Right atrium auricular region (tissue), 2 donors: ENCODE measurements around the gene NBAS. TPM values are rescaled to one million over a fixed set of nuclear protein-coding genes. Genes with fewer than 3 reads are reported as not detected.

ENCODE experiments used
- DNase-seq: peaks from one replicate; pipeline ENCODE4 v3.0.0-alpha.2; 2019; ENCODE audit warnings: low spot score
- H3K27ac ChIP-seq, 2 donors: fragments of 200-600 bp; sonication (generic); 1 replicate in 1 of 2; 2 replicates in 1 of 2; pipeline ENCODE4 v1.5.1; 2016 to 2019
- H3K27me3 ChIP-seq, 2 donors: fragments of 200-600 bp; sonication (generic); one replicate each; pipeline versions ENCODE4 v1.5.1 to v1.6.0; 2017 to 2019
- H3K36me3 ChIP-seq: fragments of 200-600 bp; sonication (generic); one replicate; pipeline ENCODE4 v1.5.1; 2016
- H3K4me1 ChIP-seq, 2 donors: fragments of 200-600 bp; sonication (generic); one replicate each; pipeline versions ENCODE4 v1.5.1 to v1.6.0; 2017 to 2019
- H3K4me3 ChIP-seq, 2 donors: fragments of 200-600 bp; sonication (generic); 1 replicate in 1 of 2; 2 replicates in 1 of 2; pipeline ENCODE4 v1.5.1; 2017 to 2019; ENCODE audit warnings: mild to moderate bottlenecking in 1 of 2, moderate library complexity in 1 of 2
- H3K9me3 ChIP-seq, 2 donors: fragments of 200-600 bp; sonication (generic); one replicate each; pipeline ENCODE4 v1.5.1; 2019
- total RNA-seq, 2 donors: library from RNA; depleted of rRNA; stranded (reverse); fragments of >200 nt; gene quantifications; one replicate each; pipeline ENCODE4 v1.1.0, GENCODE V29; 2016
- TF ChIP-seq, protein P1 (sequence below), 2 donors: fragments of 200-600 bp; sonication (generic); IDR thresholded peaks; one replicate each; pipeline ENCODE4 v1.5.1; 2019; ENCODE audit warnings: antibody characterized with exemption in 2 of 2

Gene NBAS
- total RNA-seq, 2 donors from 2014 or later = 31.1 to 39.1 TPM

DNA sequence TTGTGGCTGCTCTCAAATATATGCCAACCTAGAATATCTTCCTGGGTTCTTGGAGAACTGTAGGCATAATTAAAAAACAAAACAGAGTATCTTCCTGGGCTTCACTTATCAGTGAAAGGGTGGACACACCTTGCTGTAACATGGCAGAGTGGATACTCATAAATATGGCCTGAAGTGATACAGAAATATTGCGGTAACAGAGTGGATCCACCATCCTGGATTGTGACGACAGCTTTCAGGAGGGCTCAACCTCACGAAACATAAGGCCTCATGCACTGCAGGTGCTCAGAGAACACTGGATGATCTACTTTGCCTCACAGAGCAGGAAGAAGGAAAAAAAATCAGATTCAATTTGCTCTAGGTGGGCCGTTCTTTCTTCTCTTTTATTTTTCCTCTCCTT is 336.0 kb downstream of the NBAS start:
- DNase-seq = no peak
- H3K27me3 ChIP-seq = no peaks in the 10 kb centered on the region
- no peaks in the 10 kb centered on the region for H3K9me3 ChIP-seq
- H3K4me1 ChIP-seq = no peaks in the 10 kb centered on the region
- no peak overlapping the region for H3K4me3 ChIP-seq
- no peak overlapping the region for H3K27ac ChIP-seq
- TF ChIP-seq, protein P1, sequence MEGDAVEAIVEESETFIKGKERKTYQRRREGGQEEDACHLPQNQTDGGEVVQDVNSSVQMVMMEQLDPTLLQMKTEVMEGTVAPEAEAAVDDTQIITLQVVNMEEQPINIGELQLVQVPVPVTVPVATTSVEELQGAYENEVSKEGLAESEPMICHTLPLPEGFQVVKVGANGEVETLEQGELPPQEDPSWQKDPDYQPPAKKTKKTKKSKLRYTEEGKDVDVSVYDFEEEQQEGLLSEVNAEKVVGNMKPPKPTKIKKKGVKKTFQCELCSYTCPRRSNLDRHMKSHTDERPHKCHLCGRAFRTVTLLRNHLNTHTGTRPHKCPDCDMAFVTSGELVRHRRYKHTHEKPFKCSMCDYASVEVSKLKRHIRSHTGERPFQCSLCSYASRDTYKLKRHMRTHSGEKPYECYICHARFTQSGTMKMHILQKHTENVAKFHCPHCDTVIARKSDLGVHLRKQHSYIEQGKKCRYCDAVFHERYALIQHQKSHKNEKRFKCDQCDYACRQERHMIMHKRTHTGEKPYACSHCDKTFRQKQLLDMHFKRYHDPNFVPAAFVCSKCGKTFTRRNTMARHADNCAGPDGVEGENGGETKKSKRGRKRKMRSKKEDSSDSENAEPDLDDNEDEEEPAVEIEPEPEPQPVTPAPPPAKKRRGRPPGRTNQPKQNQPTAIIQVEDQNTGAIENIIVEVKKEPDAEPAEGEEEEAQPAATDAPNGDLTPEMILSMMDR (IDR thresholded peaks at IDR 0.05) = no peak
- no peaks in the 10 kb centered on the region for H3K36me3 ChIP-seq

DNA sequence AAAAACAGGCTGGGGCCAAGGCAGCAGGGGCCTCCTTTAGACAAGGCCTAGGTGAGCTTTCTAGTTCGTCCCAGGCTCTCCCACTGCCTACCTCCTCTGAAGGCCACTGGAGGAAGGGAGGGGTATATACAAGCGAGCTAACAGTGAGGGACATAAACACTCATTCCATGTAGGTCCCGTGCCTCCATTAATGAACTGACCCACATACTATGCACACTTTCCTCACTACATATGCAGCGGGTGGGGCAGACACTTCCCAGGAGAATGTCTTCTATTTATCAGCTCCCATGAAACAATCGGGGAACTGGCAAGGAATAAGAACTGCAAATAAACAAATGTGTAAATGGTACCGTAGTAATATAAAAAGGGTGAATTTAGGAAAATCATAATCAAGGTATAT is 336.5 kb downstream of the NBAS start:
- DNase-seq = no peak
- no peak overlapping the region for H3K27ac ChIP-seq
- H3K27me3 ChIP-seq = no peaks in the 10 kb centered on the region
- TF ChIP-seq, protein P1 (IDR thresholded peaks at IDR 0.05) = no peak
- H3K4me3 ChIP-seq = no peak overlapping the region
- H3K9me3 ChIP-seq = no peaks in the 10 kb centered on the region
- no peaks in the 10 kb centered on the region for H3K36me3 ChIP-seq
- H3K4me1 ChIP-seq = no peaks in the 10 kb centered on the region

DNA sequence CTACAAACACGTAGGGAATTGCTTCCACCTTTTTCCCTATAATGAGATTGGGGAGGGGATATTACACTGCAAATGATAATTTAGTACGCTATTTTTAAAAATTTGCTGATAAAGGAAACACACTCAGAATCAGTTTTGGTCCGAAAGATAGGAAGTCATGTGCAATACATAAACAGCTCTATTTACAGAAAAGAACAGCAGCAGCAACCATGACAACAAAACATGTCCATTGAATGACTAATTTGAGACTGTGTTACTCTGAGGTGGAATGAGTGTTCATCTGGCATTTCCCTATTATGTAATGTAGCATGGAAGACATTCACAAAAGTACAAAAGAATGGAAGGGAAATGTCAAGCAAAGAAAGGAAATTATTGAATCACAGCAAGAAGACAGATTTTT is 337.2 kb downstream of the NBAS start:
- TF ChIP-seq, protein P1 (IDR thresholded peaks at IDR 0.05) = no peak
- no peaks in the 10 kb centered on the region for H3K4me1 ChIP-seq
- H3K27me3 ChIP-seq = no peaks in the 10 kb centered on the region
- H3K9me3 ChIP-seq = no peaks in the 10 kb centered on the region
- H3K4me3 ChIP-seq = no peak overlapping the region
- H3K36me3 ChIP-seq = no peaks in the 10 kb centered on the region
- DNase-seq = no peak
- H3K27ac ChIP-seq = no peak overlapping the region

DNA sequence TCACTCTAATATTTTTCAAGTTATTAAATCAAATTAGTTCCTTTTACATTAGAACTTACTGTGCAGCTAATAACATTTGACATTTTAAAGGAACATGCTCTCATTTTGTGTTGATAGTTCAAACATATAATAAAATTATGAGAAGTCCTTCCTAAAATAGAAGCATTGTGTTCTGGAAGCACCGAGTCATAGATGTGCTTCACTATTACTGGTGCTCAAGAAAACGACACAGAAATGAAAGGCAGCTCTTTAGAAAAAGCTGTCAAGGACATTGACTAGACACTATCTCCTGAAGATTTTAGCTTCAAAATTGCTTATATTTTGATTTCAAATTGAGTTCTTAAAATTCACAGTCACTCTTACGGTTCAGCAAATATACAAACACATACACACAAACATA is 338.3 kb downstream of the NBAS start:
- DNase-seq = no peak
- H3K4me1 ChIP-seq = no peaks in the 10 kb centered on the region
- no peaks in the 10 kb centered on the region for H3K9me3 ChIP-seq
- no peak overlapping the region for H3K27ac ChIP-seq
- no peaks in the 10 kb centered on the region for H3K27me3 ChIP-seq
- TF ChIP-seq, protein P1 (IDR thresholded peaks at IDR 0.05) = no peak
- peaks cover 6% of the 10 kb centered on the region for H3K36me3 ChIP-seq
- no peak overlapping the region for H3K4me3 ChIP-seq

DNA sequence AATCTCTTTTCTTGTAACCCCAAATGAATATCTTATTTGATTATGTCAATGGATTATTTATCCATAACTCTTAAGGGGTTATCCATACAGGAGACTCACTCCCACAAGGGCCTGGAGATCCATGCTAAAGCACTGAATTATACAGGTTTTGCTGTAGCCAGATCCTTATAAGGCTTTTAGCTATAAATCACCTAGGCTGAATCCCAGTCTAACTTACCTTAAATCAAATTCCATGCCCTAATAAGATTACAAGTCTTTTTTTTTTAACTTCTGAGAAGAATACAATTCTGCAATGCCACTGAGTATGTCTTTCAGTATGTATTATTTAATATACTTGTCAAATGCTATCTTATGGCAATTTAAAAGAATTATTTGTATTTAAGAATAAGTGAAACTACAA is 340.5 kb downstream of the NBAS start:
- H3K4me1 ChIP-seq = no peaks in the 10 kb centered on the region
- H3K4me3 ChIP-seq = no peak overlapping the region
- no peaks in the 10 kb centered on the region for H3K27me3 ChIP-seq
- H3K9me3 ChIP-seq = no peaks in the 10 kb centered on the region
- DNase-seq = no peak
- TF ChIP-seq, protein P1 (IDR thresholded peaks at IDR 0.05) = no peak
- H3K36me3 ChIP-seq = peaks cover 6% of the 10 kb centered on the region
- H3K27ac ChIP-seq = no peak overlapping the region

DNA sequence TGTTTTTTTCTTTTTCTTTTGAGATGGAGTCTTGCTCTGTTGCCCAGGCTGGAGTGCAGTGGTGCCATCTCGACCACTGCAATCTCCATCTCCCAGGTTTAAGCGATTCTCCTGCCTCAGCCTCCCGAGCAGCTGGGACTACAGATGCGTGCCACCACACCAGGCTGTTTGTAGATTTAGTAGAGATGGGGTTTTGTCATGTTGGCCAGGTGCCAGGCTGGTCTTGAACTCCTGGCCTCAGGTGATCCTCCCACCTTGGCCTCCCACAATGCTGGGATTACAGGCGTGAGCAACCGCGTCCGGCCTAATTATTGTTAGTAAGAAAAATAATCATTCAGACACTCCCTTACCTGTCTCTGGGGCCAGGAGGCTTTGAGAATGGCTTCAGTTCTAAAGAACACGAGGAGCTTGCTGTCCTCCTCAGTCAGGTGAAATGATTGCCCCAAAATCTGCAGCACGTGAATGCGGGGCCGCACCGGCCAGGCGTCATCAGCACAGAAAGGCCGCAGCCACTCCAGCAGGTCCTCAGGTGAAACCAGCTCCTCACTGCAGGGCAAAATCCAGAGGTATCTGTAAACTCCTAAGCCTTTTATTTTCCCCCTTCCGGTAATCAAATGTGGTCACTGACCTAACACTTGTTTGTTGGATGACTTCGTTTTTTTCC is 342.6 kb downstream of the NBAS start:
- no peak for DNase-seq
- Histone ChIP-seq H3K36me3 (peaks cover 6% of the 10 kb centered on the region), H3K4me3 (no peak overlapping the region), H3K4me1 (no peaks in the 10 kb centered on the region), H3K27me3 (no peaks in the 10 kb centered on the region), H3K9me3 (no peaks in the 10 kb centered on the region), H3K27ac (no peak overlapping the region)
- TF ChIP-seq, protein P1 (IDR thresholded peaks at IDR 0.05) = no peak
